GM19351 (cell line): ENCODE data around the gene FLNC.

Source experiments
- ATAC-seq: cut with Tn5 transposase; IDR thresholded peaks from one replicate; pipeline ENCODE4 v1.9.1; 2021; ENCODE audit warnings: mild to moderate bottlenecking, moderate library complexity; ENCODE audit not compliant: unreplicated experiment

FLNC gene

GRCh38 chr7:128891110-128891941, 61.1 kb downstream of the FLNC start:
- ATAC-seq = no peak

DNA sequence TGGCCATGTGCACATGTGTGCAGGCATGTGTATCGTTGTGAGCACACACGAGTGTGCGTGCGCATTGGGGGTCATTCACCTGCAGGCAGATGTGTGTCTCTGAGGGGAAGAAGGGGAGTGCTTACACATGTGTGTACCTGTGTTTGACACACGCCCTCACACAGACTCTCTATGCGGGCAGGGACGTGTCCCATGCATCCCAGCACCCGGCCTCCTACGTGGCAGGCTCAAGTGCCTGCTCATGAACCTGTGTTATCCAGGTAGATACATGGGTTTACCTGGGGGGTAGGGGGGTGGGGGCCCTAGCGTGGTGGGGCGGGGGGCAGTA, 61.7 kb downstream of the FLNC start:
- ATAC-seq = no peak

DNA sequence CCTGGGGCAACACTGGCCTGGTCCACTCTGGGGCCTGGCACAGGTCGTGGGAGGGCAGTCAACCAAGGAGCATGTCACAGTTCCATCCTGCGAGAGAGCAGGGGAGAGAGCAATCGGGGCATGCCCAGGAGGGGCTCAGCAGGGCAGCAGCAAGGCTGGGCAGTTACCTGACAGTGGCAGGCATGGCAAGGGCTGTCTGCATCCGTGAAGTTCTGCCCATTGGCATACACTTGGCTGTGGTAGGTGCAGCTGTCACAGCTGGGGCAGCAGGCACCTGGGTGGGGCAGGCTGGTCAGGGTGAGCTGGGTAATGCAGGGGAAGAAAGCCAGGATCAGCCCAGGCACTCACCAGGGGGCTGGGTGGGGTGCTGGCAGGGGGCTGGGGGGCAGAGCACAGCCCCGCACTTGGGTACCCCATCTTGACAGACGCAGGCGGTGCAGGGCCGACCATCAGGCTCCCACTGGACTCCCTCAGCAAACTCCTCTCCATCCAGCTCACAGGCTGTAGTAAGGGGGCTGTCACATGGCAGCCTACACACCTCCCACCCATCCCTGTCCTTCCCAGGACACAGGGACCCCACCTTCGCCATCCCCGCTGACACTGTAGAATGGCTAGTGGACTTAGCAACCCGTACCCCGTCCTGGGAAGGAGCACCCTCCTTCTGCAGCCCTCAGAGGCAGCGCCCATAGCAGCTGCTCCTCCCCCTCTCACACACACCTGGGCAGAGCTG, 62.5 kb downstream of the FLNC start:
- no peak for ATAC-seq

DNA sequence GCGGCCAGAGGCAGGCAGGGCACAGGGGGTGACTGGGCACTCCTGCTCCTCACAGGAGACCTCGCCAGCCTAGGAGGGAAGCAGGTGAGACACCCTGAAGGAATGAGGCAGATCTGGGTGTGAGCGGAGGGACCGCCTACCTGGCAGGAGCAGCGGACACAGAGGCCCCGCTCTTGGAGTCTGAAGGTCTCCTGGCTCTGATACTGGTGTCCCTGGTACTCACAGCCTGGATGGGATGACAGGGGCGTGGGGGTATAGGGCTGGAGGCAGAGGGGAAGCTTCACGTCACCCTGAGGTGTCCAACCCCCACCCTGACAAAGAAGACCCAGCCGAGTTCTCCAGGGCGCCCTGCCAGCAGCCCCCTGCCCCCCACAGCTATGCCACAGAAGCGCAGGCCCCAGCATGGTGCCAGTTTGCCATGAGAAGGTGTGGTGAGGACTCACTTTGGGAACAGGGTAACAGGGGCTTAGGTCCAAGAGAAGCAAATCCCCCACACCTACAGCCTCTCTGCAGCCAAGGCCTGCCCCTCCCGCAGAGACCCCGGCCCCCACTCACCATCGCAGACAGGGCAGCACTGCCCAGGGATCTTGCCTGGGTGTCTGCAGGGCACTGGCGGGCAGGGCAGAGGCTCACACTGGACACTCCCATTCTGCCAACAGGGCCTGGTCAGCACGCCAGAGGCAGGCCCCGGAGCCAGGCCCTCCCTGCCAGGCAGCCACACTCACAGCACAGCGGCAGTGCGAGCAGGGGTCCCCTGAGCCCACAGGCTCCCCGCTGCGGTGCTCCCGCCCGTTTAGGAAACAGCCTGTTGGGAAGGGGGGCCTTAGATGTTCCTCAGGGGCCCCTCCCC, 63.3 kb downstream of the FLNC start:
- no peak for ATAC-seq

GRCh38 chr7:128894101-128894440, 63.9 kb downstream of the FLNC start:
- ATAC-seq = no peak

GRCh38 chr7:128895320-128895719, 65.1 kb downstream of the FLNC start:
- ATAC-seq = no peak

DNA sequence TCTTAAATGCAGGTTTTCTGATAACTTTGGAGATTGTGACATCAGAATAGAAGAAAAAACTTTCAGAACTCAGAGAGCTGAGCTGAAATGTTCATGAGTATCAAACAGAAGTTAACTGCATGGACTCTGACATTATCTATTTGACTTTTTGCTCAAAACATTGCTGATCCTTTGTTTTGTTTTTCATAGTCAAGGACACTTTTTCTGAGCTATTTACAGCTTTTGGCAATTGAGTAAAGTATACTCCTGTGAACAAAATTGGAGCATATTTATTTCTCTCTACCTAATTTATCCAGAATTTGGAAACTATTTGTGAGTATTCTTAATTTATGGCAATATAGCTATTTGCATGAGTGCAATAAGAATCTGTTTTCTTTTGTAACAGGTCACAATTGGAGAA, 69.2 kb downstream of the FLNC start:
- no peak for ATAC-seq

DNA sequence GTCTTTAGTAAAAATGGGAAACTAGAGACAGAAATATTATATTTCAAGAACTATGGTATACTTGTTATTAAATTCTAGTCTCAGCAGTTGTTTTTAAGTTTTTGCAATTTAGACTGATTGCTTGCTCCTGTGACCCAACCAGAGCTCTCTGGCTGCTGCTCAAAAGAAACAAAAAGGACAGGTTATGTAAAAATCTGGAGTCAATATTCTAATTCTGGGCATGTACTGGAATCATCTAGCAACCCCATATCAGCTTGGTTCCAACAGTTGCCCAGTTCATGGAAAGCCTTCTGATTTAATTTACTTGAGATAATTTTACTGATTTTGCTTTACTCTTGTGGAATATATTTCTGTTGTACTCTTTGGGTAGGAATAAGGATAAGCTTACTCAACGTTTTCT, 70.0 kb downstream of the FLNC start:
- no peak for ATAC-seq

- ATAC-seq = no peak
These were observed 72.8 kb downstream of the FLNC start for GRCh38 chr7:128902761-128903585.

DNA sequence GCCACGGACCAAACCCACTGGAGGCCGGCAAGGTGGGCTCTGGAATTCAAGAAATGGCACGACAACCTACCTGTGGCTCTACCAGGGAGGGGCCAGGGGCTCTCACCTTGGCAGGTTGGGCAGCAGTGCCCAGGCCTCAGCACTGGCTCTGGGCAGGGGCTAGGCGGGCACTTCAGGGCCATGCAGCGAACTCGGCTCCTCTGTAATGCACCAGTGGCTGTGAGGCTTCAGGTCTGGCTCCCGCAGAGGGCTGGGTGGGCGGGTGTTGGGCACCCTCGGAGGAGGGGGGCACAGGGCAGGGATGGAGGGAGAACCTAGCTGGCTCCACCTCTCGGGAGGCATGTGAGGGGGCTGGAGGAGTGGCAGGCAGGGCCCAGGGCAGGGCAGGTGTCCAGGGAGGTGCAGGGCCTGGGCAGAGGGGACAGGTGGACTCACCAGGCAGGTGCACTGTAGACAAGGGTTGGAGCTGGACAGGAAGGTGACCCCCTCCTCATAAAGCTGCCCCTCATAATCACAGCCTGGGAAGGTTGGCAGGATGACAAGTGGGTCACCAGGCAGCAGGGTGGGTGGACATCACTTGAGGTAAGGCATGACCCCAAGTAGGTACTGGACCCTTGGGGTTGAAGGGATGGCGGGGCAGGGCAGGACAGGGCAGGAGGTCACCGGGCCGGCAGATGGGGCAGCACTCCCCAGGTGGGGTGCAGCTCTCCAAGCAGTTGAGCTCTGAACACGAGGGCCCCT, 73.6 kb downstream of the FLNC start:
- no peak for ATAC-seq

DNA sequence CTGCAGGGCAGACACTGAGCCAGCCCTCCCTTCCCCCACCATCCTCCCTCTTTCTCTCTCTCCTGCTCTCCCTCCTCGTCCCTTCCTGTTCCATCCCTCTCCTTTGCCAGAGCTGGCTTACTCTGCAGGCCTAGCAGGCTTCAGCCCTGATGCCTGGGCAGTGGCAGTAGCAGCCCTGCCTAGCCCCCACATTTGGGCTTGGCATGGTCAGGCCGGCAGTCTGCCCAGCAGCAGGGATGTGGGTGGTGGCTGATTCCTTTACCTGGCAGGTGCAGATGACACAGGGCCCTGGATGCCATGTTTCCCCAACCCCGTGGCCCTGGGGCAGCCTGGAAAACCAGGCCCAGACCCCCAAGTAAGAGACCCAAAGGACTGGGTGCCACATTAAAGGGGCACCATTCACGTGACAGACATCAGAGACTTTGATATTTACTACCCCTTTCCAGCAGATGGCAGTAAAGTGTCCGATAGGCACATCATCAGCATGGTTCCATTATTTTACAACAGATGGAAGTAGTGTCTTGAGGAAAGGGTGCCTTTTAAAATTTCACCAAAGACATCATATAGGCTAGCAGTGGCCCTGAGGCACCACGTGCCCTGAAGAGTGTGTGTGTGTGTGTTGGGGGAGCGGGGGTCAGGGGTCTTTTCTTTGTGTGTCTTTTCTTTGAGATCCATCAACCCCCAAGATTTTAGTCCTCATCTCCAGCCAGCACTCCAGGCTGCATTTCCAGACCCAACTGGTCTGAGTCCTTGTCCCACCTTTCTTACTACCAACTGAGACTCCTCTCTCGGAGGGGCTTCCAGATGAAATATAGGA, 74.4 kb downstream of the FLNC start:
- peak; percentile 66 for ATAC-seq

DNA sequence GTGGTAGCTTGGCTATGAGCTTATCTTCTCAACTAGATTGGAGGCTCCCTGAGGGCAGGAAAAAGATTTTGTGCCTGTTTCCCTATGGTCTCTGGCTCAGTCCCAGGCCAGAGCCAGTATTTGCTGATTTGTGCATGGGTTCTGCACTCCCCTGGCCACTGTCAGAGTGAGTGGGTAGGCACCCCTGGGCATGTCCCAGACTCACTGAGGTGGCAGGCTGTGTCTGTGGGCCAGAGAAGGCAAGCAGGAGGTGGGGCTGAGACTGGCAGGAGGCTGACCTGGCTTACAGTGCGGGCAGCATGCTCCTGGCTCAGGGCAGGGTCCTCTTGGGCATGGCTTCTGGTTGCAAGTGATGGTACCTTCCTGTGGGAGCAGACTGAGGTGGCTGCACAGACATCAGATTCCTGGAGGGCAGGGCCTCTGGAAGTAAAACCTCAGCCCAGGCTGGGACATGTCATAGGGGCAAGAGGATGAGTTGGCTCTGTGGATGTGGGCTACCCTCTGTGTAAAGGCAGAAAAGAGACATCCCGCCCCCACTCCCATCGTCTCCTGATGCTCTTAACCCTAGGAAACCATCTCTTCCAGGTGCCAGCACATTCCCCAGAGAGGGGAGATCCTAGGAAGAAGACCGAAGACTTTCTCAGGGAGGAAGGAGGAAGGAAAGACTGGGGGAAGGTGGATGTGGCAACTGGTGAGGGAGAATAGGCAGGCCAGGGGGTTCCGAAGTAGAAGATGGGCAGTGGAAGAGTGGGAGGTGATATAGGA, 76.0 kb downstream of the FLNC start:
- ATAC-seq = no peak

DNA sequence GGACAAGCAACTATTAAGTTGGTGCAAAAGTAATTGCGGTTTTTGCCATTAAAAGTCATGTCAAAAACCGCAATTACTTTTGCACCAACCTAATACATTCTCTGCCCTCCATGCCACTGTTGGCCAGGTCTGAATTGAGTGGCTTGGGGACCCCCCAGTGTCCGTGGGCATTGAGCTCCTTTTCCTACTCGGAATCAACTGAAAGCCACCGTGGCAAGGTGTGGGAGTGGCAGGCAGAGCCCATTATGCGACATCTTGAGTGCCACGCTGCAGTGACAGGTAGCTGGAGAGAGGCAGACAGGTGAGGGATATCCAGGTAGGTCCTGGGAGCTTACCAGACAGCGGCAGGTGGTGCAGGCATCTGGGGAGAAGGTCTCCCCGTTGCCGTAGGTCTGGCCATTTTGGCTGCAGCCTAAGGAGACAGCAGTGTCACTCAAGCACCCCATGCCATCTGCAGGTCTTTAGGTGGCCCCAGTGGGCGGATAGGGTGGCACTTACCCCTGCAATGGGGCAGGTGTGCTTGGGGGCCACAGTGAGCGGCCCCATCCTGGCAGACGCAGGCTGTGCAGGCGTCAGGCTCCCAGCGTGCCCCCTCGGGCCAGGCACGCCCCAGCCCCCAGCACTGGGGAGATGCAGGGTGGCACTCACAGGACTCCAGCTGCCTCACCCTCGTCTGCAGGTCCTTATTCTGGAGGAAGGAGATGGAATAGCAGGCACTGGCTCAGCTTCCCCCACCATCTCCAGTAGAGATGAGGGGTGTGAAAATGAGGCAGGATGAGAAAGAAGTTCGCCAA, 76.8 kb downstream of the FLNC start:
- ATAC-seq = no peak
